Measurements from ENCODE around the gene IL22.

- no peak for TF ChIP-seq CTCF (IDR thresholded peaks at IDR 0.05; ENCODE audit: low read depth, low read length, missing input control)
- TF ChIP-seq ATF3 (IDR thresholded peaks at IDR 0.05): no peak
- no peak for TF ChIP-seq GABPA (IDR thresholded peaks at IDR 0.05 in 1 of 2, conservative IDR thresholded peaks at IDR 0.05 in 1 of 2)
- TF ChIP-seq RAD21 (IDR thresholded peaks at IDR 0.05): no peak
- no peak for TF ChIP-seq FOXA2 (IDR thresholded peaks at IDR 0.05)
- TF ChIP-seq RXRA (IDR thresholded peaks at IDR 0.05): no peak
- TF ChIP-seq JUND (IDR thresholded peaks at IDR 0.05): no peak
- no peak for TF ChIP-seq REST (IDR thresholded peaks at IDR 0.05)
- no peak for TF ChIP-seq TAF1 (conservative IDR thresholded peaks at IDR 0.05)
Observed at GRCh38 chr12:68250454-68250853, 3.0 kb downstream of the IL22 start.
